Lower lobe of right lung (tissue), 2 donors: ENCODE data around the gene HOXA13. TPM values are rescaled to one million over a fixed set of nuclear protein-coding genes. Genes with fewer than 3 reads are reported as not detected.

ENCODE experiments used
- ATAC-seq, 2 donors: fragments of 200-7000 bp; cut with Tn5 transposase; one replicate each; pipeline ENCODE4 v1.9.1; 2020 to 2022; ENCODE audit warnings: mild to moderate bottlenecking in 2 of 2, moderate library complexity in 2 of 2
- DNase-seq: peaks from one replicate; pipeline ENCODE4 v3.0.0-alpha.2; 2020
- H3K27ac ChIP-seq: fragments of 200-600 bp; one replicate; pipeline ENCODE4 v1.8.0; 2022
- H3K27me3 ChIP-seq: fragments of 200-600 bp; one replicate; pipeline ENCODE4 v1.8.0; 2022; ENCODE audit warnings: low read depth
- H3K36me3 ChIP-seq: fragments of 200-600 bp; one replicate; pipeline ENCODE4 v1.8.0; 2022; ENCODE audit warnings: mild to moderate bottlenecking
- H3K4me1 ChIP-seq: fragments of 200-600 bp; one replicate; pipeline ENCODE4 v1.8.0; 2022
- H3K4me3 ChIP-seq: fragments of 200-600 bp; one replicate; pipeline ENCODE4 v1.8.0; 2022; ENCODE audit warnings: mild to moderate bottlenecking
- H3K9me3 ChIP-seq: fragments of 200-600 bp; one replicate; pipeline ENCODE4 v1.8.0; 2022
- intact Hi-C: fragments of 100-400 bp; cut with DNase I; formaldehyde crosslinking; loops from one replicate; pipeline ENCODE4 v1.11.0; 2022
- total RNA-seq: library from RNA; stranded (reverse); fragmentation: NEBNext Ultra II Directional; extraction: Animal tissue kit (Norgen Biotek cat#: 25700); gene quantifications from one replicate; pipeline ENCODE4 v1.2.1, GENCODE V29; 2021
- TF ChIP-seq, protein P1 (sequence below): fragments of 200-600 bp; IDR thresholded peaks from one replicate; pipeline ENCODE4 v1.8.0; 2022; ENCODE audit warnings: antibody characterized with exemption, mild to moderate bottlenecking
- donor health status: DM: no; HTN: yes; CAD: no; lungs with severe emphysema.

HOXA13 gene
- total RNA-seq, 1 donor from 2014 or later: not detected

- no peak for DNase-seq
- ATAC-seq: no peak
- no peaks in the 10 kb centered on the region for H3K9me3 ChIP-seq
Observed at GRCh38 chr7:27247000-27247399, 47.1 kb upstream of the HOXA13 start.

GRCh38 chr7:27245798-27246691 is 46.2 kb upstream of the HOXA13 start:
- H3K4me1 ChIP-seq: peaks cover 30% of the 10 kb centered on the region
- TF ChIP-seq, protein P1, sequence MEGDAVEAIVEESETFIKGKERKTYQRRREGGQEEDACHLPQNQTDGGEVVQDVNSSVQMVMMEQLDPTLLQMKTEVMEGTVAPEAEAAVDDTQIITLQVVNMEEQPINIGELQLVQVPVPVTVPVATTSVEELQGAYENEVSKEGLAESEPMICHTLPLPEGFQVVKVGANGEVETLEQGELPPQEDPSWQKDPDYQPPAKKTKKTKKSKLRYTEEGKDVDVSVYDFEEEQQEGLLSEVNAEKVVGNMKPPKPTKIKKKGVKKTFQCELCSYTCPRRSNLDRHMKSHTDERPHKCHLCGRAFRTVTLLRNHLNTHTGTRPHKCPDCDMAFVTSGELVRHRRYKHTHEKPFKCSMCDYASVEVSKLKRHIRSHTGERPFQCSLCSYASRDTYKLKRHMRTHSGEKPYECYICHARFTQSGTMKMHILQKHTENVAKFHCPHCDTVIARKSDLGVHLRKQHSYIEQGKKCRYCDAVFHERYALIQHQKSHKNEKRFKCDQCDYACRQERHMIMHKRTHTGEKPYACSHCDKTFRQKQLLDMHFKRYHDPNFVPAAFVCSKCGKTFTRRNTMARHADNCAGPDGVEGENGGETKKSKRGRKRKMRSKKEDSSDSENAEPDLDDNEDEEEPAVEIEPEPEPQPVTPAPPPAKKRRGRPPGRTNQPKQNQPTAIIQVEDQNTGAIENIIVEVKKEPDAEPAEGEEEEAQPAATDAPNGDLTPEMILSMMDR: no peak
- intact Hi-C loops: no loop called here

More at GRCh38 chr7:27247000-27247399, 47.1 kb upstream of the HOXA13 start:
- Histone ChIP-seq H3K4me3 (no peak overlapping the region), H3K36me3 (no peaks in the 10 kb centered on the region), H3K27ac (no peak overlapping the region), H3K4me1 (peaks cover 38% of the 10 kb centered on the region), H3K27me3 (peaks cover 100% of the 10 kb centered on the region)
- intact Hi-C loops: no loop called here
- TF ChIP-seq, protein P1: no peak

GRCh38 chr7:27245124-27245797 is 45.4 kb upstream of the HOXA13 start:
- intact Hi-C loops: no loop called here
- H3K27me3 ChIP-seq: peaks cover 100% of the 10 kb centered on the region
- no peak overlapping the region for H3K4me3 ChIP-seq
- H3K27ac ChIP-seq: no peak overlapping the region
- DNase-seq (no peak), ATAC-seq (peak in 1 of 2 donors; percentile 23)
- H3K9me3 ChIP-seq: no peaks in the 10 kb centered on the region
- no peaks in the 10 kb centered on the region for H3K36me3 ChIP-seq
- H3K4me1 ChIP-seq: peaks cover 30% of the 10 kb centered on the region
- TF ChIP-seq, protein P1: no peak

More at GRCh38 chr7:27245798-27246691, 46.2 kb upstream of the HOXA13 start:
- ATAC-seq (peak in 1 of 2 donors; percentile 14), DNase-seq (no peak)
- no peaks in the 10 kb centered on the region for H3K36me3 ChIP-seq
- H3K27me3 ChIP-seq: peaks cover 100% of the 10 kb centered on the region
- no peaks in the 10 kb centered on the region for H3K9me3 ChIP-seq
- no peak overlapping the region for H3K27ac ChIP-seq
- peak overlapping the region; percentile 6 for H3K4me3 ChIP-seq

GRCh38 chr7:27244488-27245123 is 44.7 kb upstream of the HOXA13 start:
- no peaks in the 10 kb centered on the region for H3K9me3 ChIP-seq
- TF ChIP-seq, protein P1: no peak
- peaks cover 100% of the 10 kb centered on the region for H3K27me3 ChIP-seq
- DNase-seq (no peak), ATAC-seq (no peak)
- no peaks in the 10 kb centered on the region for H3K36me3 ChIP-seq
- H3K4me3 ChIP-seq: no peak overlapping the region
- intact Hi-C loops: no loop called here
- no peak overlapping the region for H3K27ac ChIP-seq
- H3K4me1 ChIP-seq: peaks cover 35% of the 10 kb centered on the region

GRCh38 chr7:27243340-27244163 is 43.7 kb upstream of the HOXA13 start:
- H3K27ac ChIP-seq: no peak overlapping the region
- H3K36me3 ChIP-seq: no peaks in the 10 kb centered on the region
- DNase-seq (no peak), ATAC-seq (no peak)
- H3K9me3 ChIP-seq: no peaks in the 10 kb centered on the region
- TF ChIP-seq, protein P1: no peak
- intact Hi-C loops: no loop called here
- H3K4me1 ChIP-seq: peaks cover 38% of the 10 kb centered on the region
- peaks cover 100% of the 10 kb centered on the region for H3K27me3 ChIP-seq
- H3K4me3 ChIP-seq: no peak overlapping the region
